CD14-positive monocyte (primary cell): ENCODE data around the gene SEPTIN5. TPM values are rescaled to one million over a fixed set of nuclear protein-coding genes. Genes with fewer than 3 reads are reported as not detected.

Experiments used
- DNase-seq, 3 donors: peaks; one replicate each; pipeline ENCODE4 v3.0.0-alpha.2; 2011 to 2022
- H2AFZ ChIP-seq: 2 replicates; pipeline ENCODE4 v1.6.0; 2012; ENCODE audit warnings: mild to moderate bottlenecking, low read depth, low read length, inconsistent platforms; ENCODE audit not compliant: insufficient read depth, poor library complexity, severe bottlenecking
- H3K27ac ChIP-seq, 2 donors: 1 replicate in 1 of 2; 2 replicates in 1 of 2; pipeline ENCODE4 v1.5.1; 2012 to 2013; ENCODE audit warnings: low read length in 2 of 2, control low read depth in 1 of 2, inconsistent platforms in 1 of 2, low read depth in 1 of 2, mild to moderate bottlenecking in 1 of 2
- H3K27me3 ChIP-seq, 2 donors: one replicate each; pipeline versions ENCODE4 v1.6.0 to v1.6.1; 2011 to 2013; ENCODE audit warnings: low read length in 2 of 2; ENCODE audit not compliant: control insufficient read depth in 2 of 2, insufficient read depth in 2 of 2
- H3K36me3 ChIP-seq, 2 donors: replicated peaks in 1 of 2; 1 replicate in 1 of 2; 2 replicates in 1 of 2; pipeline versions ENCODE4 v1.5.1 to v1.6.1; 2012 to 2013; ENCODE audit warnings: low read length in 2 of 2, control low read depth in 1 of 2, inconsistent platforms in 1 of 2, mild to moderate bottlenecking in 1 of 2; ENCODE audit not compliant: insufficient read depth in 2 of 2, control insufficient read depth in 1 of 2
- H3K4me1 ChIP-seq, 2 donors: 1 replicate in 1 of 2; 2 replicates in 1 of 2; pipeline versions ENCODE4 v1.5.1 to v1.6.1; 2012 to 2013; ENCODE audit warnings: low read length in 2 of 2, control low read depth in 1 of 2, inconsistent platforms in 1 of 2, mild to moderate bottlenecking in 1 of 2, moderate library complexity in 1 of 2; ENCODE audit not compliant: insufficient read depth in 2 of 2, control insufficient read depth in 1 of 2
- H3K4me2 ChIP-seq: replicated peaks from 2 replicates; pipeline ENCODE3; 2012; ENCODE audit warnings: low read length, moderate library complexity, mild to moderate bottlenecking; ENCODE audit not compliant: poor library complexity, severe bottlenecking; ENCODE audit errors: extremely low read depth
- H3K4me3 ChIP-seq, 3 experiments: fragments of 200-600 bp in 1 of 3; sonication (generic) in 1 of 3; replicated peaks in 1 of 3; 1 replicate in 2 of 3; 2 replicates in 1 of 3; pipeline ENCODE4 v1.5.1; 2011 to 2013; ENCODE audit warnings: low read length in 3 of 3, mild to moderate bottlenecking in 3 of 3, control low read depth in 2 of 3, low read depth in 2 of 3, inconsistent platforms in 1 of 3, moderate library complexity in 1 of 3
- H3K79me2 ChIP-seq: 2 replicates; pipeline ENCODE4 v1.6.0; 2012; ENCODE audit warnings: mild to moderate bottlenecking, control low read depth, inconsistent platforms, low read length, moderate library complexity; ENCODE audit not compliant: insufficient read depth
- H3K9ac ChIP-seq: 2 replicates; pipeline ENCODE4 v1.6.0; 2017; ENCODE audit warnings: low read length, mild to moderate bottlenecking; ENCODE audit not compliant: insufficient read depth, poor library complexity, severe bottlenecking
- H3K9me3 ChIP-seq, 2 donors: replicated peaks in 1 of 2; 1 replicate in 1 of 2; 2 replicates in 1 of 2; pipeline versions ENCODE4 v1.5.1 to v1.6.1; 2012 to 2013; ENCODE audit warnings: low read length in 2 of 2, control low read depth in 1 of 2; ENCODE audit not compliant: control insufficient read depth in 1 of 2, insufficient read depth in 1 of 2
- H4K20me1 ChIP-seq: 2 replicates; pipeline ENCODE4 v1.6.0; 2012; ENCODE audit warnings: mild to moderate bottlenecking, low read length, control low read depth, moderate library complexity; ENCODE audit not compliant: insufficient read depth
- H3K27ac Mint-ChIP-seq, 7 donors: one replicate each; pipeline ENCODE4 v1.8.0; 2020; ENCODE audit warnings: mild to moderate bottlenecking in 7 of 7, mixed read lengths in 7 of 7, moderate library complexity in 6 of 7, inconsistent platforms in 2 of 7
- H3K27me3 Mint-ChIP-seq, 3 donors: one replicate each; pipeline ENCODE4 v1.8.0; 2021 to 2022; ENCODE audit warnings: low read depth in 3 of 3, mild to moderate bottlenecking in 3 of 3, mixed read lengths in 3 of 3, moderate library complexity in 3 of 3, inconsistent platforms in 1 of 3
- H3K36me3 Mint-ChIP-seq, 2 donors: one replicate each; pipeline ENCODE4 v1.8.0; 2020; ENCODE audit warnings: mixed read lengths in 2 of 2, inconsistent platforms in 1 of 2, mild to moderate bottlenecking in 1 of 2
- H3K4me1 Mint-ChIP-seq: one replicate; pipeline ENCODE4 v1.8.0; 2020; ENCODE audit warnings: mild to moderate bottlenecking, mixed read lengths
- H3K4me3 Mint-ChIP-seq, 2 donors: one replicate each; pipeline ENCODE4 v1.8.0; 2020; ENCODE audit warnings: mild to moderate bottlenecking in 2 of 2, mixed read lengths in 2 of 2, moderate library complexity in 1 of 2
- H3K9me3 Mint-ChIP-seq, 7 donors: one replicate each; pipeline ENCODE4 v1.8.0; 2020 to 2022; ENCODE audit warnings: mixed read lengths in 7 of 7, mild to moderate bottlenecking in 6 of 7, moderate library complexity in 6 of 7, inconsistent platforms in 2 of 7
- WGBS: methylation state at CpG from one replicate; pipeline ENCODE4 v1.1.5; 2013; ENCODE audit warnings: missing lambda C conversion rate; ENCODE audit not compliant: insufficient coverage; 5-methylcytosine and 5-hydroxymethylcytosine counted together
- intact Hi-C, 2 donors: fragments of 100-400 bp; cut with micrococcal nuclease; formaldehyde crosslinking; loops; one replicate each; pipeline versions ENCODE4 v1.15.0 to v1.15.1; 2023
- polyA plus RNA-seq, 3 donors: library from polyadenylated mRNA; depleted of rRNA in 1 of 3; unstranded in 2 of 3; stranded (reverse) in 1 of 3; fragments of 300-500 nt in 2 of 3; fragments of >200 nt in 1 of 3; fragmentation: Illumina TruSeq in 2 of 3; gene quantifications; 1 replicate in 2 of 3; 2 replicates in 1 of 3; pipeline ENCODE4 v1.2.3, GENCODE V29; 2012 to 2021
- TF ChIP-seq, protein P1 (sequence below): fragments of 200-600 bp; IDR thresholded peaks from one replicate; pipeline ENCODE4 v1.8.0; 2022; ENCODE audit warnings: antibody characterized with exemption, mild to moderate bottlenecking

The SEPTIN5 gene
- polyA plus RNA-seq, 3 donors, result 0.50 to 0.64 TPM; not detected in 1

DNA sequence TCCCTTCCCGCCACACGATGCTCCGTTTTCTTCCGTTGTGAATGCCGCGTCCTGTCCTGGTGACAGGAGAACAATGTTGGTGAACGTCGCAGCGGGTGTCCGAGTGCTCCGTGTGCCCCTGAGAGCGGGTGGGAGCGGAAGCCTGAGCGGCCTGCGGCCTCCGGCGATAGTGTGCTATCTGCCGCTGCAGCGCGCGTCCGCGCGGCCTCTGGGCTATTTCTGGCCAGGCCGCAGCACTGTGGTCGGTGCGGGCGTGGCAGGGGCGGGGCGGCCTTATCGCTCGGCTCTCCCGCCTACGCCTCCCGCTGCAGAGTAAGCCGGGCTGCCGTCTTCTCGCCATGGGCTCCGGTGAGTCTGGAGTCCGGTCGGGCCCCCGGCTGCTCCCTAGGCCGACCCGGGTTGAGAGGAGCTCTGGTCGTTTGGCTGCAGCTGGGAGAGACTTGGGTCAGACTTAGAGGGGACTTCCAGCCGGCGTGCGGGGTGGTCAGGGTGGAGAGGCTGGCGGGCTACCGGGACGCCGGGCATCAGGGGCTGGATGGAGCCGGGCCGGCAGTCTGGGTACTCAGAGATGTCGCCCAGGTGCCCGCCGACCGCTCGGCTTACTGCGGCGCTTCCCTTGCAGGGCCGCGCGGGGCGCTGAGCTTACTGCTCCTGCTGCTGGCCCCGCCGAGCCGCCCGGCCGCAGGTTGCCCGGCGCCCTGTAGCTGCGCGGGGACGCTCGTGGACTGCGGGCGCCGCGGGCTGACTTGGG lies 9.1 kb downstream of the SEPTIN5 start, which contains the start of gene GP1BB:
Gene GP1BB, plus strand, starts transcription at position 308 of the 751 bp plus-strand sequence. Its CDS starts 31 bp downstream, at position 339.
- Histone ChIP-seq H3K9ac (no peak within 1 kb of the TSS), H3K27ac (no peak within 1 kb of the TSS), H2AFZ (peak within 1 kb of the TSS; percentile 46), H3K36me3 (no peaks in the 10 kb centered on the region), H3K4me1 (peaks cover 12 to 28% of the 10 kb centered on the region in 2 donors), H3K4me3 (peak within 1 kb of the TSS in 1 of 3 experiments; percentile 52), H3K79me2 (no peaks in the 10 kb centered on the region), H3K27me3 (peaks cover 15 to 65% of the 10 kb centered on the region in 2 donors), H3K4me2 (peak within 1 kb of the TSS; percentile 56), H3K9me3 (peaks cover 0 to 24% of the 10 kb centered on the region in 2 donors), H4K20me1 (no peaks in the 10 kb centered on the region)
- DNase-seq, result peak in 1 of 3 donors; percentile 2
- TF ChIP-seq, protein P1, sequence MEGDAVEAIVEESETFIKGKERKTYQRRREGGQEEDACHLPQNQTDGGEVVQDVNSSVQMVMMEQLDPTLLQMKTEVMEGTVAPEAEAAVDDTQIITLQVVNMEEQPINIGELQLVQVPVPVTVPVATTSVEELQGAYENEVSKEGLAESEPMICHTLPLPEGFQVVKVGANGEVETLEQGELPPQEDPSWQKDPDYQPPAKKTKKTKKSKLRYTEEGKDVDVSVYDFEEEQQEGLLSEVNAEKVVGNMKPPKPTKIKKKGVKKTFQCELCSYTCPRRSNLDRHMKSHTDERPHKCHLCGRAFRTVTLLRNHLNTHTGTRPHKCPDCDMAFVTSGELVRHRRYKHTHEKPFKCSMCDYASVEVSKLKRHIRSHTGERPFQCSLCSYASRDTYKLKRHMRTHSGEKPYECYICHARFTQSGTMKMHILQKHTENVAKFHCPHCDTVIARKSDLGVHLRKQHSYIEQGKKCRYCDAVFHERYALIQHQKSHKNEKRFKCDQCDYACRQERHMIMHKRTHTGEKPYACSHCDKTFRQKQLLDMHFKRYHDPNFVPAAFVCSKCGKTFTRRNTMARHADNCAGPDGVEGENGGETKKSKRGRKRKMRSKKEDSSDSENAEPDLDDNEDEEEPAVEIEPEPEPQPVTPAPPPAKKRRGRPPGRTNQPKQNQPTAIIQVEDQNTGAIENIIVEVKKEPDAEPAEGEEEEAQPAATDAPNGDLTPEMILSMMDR, result peak; percentile 33
- WGBS, result 1% methylated on average over 80 of the region's 80 CpGs
- Mint-ChIP-seq H3K36me3 (peaks cover 0 to 14% of the 10 kb centered on the region in 2 donors), H3K4me3 (peak within 1 kb of the TSS; percentile 56 to 89), H3K4me1 (peaks cover 12% of the 10 kb centered on the region), H3K27ac (no peak within 1 kb of the TSS), H3K27me3 (peaks cover 56 to 82% (median 57%) of the 10 kb centered on the region in 3 donors), H3K9me3 (peaks cover 0 to 20% (median 11%) of the 10 kb centered on the region in 7 donors)
- intact Hi-C loops, result no loop called here

DNA sequence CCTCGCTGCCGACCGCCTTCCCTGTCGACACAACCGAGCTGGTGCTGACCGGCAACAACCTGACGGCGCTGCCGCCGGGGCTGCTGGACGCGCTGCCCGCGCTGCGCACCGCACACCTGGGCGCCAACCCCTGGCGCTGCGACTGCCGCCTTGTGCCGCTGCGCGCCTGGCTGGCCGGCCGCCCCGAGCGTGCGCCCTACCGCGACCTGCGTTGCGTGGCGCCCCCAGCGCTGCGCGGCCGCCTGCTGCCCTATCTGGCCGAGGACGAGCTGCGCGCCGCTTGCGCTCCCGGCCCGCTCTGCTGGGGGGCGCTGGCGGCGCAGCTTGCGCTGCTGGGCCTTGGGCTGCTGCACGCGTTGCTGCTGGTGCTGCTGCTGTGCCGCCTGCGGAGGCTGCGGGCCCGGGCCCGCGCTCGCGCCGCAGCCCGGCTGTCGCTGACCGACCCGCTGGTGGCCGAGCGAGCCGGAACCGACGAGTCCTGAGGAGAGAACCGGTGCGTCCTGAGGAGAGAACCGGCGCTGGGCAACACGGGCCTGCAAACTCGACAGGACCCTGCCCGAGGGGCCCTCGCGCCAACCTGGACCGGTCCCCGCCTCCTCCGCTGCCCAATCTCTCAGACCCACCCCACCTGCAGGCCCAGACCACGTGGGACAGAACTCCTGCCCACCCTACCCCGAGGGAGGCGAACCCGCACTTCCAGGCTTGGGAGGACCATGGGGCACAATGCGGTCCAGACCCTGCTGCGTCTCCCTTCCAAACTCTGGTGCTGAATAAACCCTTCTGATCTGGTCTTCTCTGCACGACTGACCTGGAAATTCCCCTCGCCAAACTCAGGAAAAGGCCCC lies 9.9 kb downstream of the SEPTIN5 start:
- DNase-seq, result no peak
- Mint-ChIP-seq H3K4me1 (peaks cover 11% of the 10 kb centered on the region), H3K36me3 (peaks cover 0 to 13% of the 10 kb centered on the region in 2 donors), H3K27ac (no peak overlapping the region), H3K4me3 (peak overlapping the region in 1 of 2 donors; percentile 79), H3K27me3 (peaks cover 54 to 78% (median 59%) of the 10 kb centered on the region in 3 donors), H3K9me3 (peaks cover 0 to 19% (median 10%) of the 10 kb centered on the region in 7 donors)
- H3K4me1 ChIP-seq, result peaks cover 10 to 20% of the 10 kb centered on the region in 2 donors
- TF ChIP-seq, protein P1, result peak; percentile 17
- no peak overlapping the region for H3K27ac ChIP-seq
- 6% methylated on average over 87 of the region's 89 CpGs for WGBS
- no peak overlapping the region for H3K9ac ChIP-seq
- no peak overlapping the region for H2AFZ ChIP-seq
- H3K79me2 ChIP-seq, result no peaks in the 10 kb centered on the region
- H3K9me3 ChIP-seq, result peaks cover 0 to 22% of the 10 kb centered on the region in 2 donors
- H3K36me3 ChIP-seq, result no peaks in the 10 kb centered on the region
- H4K20me1 ChIP-seq, result no peaks in the 10 kb centered on the region
- H3K4me3 ChIP-seq, result peak overlapping the region in 1 of 3 experiments; percentile 52
- intact Hi-C loops, result no loop called here
- H3K27me3 ChIP-seq, result peaks cover 13 to 58% of the 10 kb centered on the region in 2 donors
- peak overlapping the region; percentile 56 for H3K4me2 ChIP-seq
